Ishikawa (cell line): ENCODE data around the gene FXYD5.

Experiments used
- CEBPB ChIP-seq: IDR thresholded peaks from 2 replicates; pipeline ENCODE4 v1.6.1; 2012
- YY1 ChIP-seq: IDR thresholded peaks from 2 replicates; pipeline ENCODE4 v1.6.1; 2012; ENCODE audit warnings: low read depth

- TF ChIP-seq CEBPB (no peak), YY1 (no peak)
Measured at GRCh38 chr19:35133826-35134225, 20.7 kb upstream of the FXYD5 start.
